ENCODE measurements around the gene PDE4B. TPM values are rescaled to one million over a fixed set of nuclear protein-coding genes. Genes with fewer than 3 reads are reported as not detected.

The PDE4B gene
- total RNA-seq, 1 donor from 2014 or later: 3.8 TPM

DNA sequence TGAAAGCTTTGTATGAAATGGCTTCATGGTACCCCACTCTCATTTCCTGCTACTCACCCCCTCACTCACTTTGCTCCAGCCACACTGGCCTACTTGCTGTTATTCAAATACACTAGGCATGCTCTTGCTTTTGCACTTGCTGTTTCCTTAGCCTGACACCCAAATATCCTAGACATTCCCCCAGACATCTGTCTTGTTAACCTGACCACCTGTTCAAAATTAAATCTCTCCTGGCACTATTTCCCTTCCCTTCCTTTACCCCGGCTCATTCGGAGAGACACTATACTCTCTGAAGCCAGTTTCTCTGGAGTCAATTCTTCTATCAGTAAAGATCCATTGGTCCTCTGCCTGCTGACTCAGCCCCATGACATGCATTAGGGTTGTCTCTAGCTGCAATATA is 435.3 kb downstream of the PDE4B start:
- TF ChIP-seq, protein P1, sequence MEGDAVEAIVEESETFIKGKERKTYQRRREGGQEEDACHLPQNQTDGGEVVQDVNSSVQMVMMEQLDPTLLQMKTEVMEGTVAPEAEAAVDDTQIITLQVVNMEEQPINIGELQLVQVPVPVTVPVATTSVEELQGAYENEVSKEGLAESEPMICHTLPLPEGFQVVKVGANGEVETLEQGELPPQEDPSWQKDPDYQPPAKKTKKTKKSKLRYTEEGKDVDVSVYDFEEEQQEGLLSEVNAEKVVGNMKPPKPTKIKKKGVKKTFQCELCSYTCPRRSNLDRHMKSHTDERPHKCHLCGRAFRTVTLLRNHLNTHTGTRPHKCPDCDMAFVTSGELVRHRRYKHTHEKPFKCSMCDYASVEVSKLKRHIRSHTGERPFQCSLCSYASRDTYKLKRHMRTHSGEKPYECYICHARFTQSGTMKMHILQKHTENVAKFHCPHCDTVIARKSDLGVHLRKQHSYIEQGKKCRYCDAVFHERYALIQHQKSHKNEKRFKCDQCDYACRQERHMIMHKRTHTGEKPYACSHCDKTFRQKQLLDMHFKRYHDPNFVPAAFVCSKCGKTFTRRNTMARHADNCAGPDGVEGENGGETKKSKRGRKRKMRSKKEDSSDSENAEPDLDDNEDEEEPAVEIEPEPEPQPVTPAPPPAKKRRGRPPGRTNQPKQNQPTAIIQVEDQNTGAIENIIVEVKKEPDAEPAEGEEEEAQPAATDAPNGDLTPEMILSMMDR (conservative IDR thresholded peaks at IDR 0.05; ENCODE audit: low read depth, low read length): no peak
- no peak overlapping the region for H3K4me3 ChIP-seq (ENCODE audit: low read depth, low read length)
- DNase-seq (ENCODE audit: low read depth): no peak

DNA sequence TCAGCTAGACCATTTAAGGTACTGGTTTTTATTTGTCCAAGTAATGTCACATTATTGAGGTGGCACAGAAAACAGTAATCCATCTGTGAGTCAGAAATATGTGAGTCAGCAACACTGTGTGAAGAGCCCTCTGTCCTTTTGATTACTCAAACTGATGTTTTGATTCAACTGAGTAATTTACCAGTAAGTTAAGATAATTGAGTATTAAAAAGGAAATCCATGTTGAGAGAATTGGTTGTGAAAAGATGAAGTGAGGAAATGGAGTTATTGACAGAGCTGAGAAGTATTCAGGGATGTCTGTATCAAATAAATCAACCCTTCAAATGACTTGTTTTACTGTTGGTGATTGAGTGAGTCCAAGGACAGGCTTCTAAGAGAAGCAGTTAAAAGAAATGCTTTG is 438.5 kb downstream of the PDE4B start:
- no peak overlapping the region for H3K4me3 ChIP-seq (ENCODE audit: low read depth, low read length)
- TF ChIP-seq, protein P1 (conservative IDR thresholded peaks at IDR 0.05; ENCODE audit: low read depth, low read length): no peak
- no peak for DNase-seq (ENCODE audit: low read depth)

DNA sequence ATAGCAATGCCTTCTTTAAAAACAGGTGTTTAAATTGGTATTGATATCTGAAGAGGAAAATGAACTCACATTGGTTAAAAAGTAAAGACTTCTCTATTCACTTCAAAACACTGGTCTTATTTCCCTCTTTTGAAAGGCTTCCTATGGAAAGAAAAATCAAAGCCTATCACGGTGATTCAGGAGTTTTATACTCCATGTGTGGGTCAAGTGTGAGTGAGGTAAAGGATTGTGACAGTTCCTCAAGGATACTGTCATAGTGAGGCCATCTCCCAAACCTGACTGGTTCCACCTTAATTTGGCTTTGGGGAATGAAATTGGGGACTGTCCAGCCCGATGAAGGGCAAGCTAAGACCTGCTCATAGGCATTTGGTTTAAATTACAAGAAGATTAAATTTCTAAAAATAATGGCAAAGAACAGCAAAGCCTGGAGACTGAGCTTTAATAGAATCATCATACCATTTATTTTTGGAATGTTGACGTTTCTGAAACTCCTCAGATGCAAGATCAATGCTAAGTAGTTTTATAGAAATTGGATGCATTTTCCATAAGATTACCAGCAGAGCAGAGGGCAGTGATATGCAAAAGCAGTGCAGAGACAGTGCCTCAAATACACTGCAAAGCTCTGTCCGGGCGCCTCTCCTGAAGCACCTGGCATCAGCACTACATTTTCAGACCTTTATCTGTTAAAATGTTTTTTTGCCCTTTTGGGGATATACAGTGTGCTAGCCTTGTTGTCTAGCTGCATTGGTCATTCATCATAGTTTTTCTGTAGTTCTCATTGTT is 439.2 kb downstream of the PDE4B start:
- TF ChIP-seq, protein P1 (conservative IDR thresholded peaks at IDR 0.05; ENCODE audit: low read depth, low read length): no peak
- H3K4me3 ChIP-seq (ENCODE audit: low read depth, low read length): no peak overlapping the region
- no peak for DNase-seq (ENCODE audit: low read depth)

DNA sequence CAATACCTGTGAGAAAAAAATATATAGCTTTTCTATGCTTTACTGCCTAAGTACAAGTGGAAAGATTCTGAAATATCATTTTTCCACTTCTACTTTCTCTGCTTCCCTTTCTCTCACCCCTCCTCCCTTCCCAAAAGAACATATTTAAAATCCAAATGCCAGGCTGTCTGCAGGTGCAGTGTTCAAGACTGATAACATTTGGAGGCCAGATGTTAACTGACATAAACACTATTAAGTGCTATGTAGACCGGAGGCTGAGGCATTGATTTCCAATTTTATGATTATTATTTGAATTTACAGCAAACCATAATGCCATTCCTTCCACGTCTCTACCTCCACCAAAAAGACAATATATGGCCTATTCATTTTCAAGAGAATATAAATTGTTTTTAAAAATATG is 444.3 kb downstream of the PDE4B start:
- TF ChIP-seq, protein P1 (conservative IDR thresholded peaks at IDR 0.05; ENCODE audit: low read depth, low read length): no peak
- no peak for DNase-seq (ENCODE audit: low read depth)
- no peak overlapping the region for H3K4me3 ChIP-seq (ENCODE audit: low read depth, low read length)

DNA sequence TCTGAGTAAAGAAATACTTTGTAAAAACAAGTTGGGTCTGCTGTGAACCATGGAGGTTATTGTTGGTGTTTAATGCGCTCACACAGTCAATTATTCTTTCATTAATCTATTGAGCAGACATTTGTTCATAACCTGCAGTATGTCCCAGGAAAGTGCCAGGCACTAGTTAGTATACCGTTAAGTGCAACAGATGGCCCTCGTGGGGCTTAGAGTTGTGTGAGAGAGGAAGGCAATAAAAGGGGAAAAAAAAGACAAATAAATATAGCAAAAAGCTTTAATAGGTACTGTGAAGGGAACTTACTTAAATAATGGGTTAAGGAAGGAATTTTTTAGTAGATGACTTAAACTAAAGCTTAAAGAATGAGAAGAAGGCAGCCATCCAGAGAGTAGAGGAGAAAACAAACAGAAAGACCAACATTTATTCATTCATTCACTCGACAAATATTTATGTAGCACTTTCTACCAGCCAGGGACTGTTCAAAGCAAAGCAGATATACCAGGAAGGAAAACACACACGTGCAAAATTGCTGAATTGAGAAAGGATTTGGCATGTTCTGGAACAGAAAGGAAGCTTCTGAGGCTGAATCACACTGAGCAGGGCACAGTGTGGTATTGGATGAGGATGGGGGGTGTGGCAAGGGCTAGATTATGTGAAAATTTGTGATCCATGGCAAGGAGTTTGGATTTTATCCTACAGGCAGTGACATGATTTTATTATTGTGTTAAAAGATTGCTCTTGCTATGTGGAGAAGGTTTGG is 445.2 kb downstream of the PDE4B start:
- TF ChIP-seq, protein P1 (conservative IDR thresholded peaks at IDR 0.05; ENCODE audit: low read depth, low read length): no peak
- no peak for DNase-seq (ENCODE audit: low read depth)
- no peak overlapping the region for H3K4me3 ChIP-seq (ENCODE audit: low read depth, low read length)

DNA sequence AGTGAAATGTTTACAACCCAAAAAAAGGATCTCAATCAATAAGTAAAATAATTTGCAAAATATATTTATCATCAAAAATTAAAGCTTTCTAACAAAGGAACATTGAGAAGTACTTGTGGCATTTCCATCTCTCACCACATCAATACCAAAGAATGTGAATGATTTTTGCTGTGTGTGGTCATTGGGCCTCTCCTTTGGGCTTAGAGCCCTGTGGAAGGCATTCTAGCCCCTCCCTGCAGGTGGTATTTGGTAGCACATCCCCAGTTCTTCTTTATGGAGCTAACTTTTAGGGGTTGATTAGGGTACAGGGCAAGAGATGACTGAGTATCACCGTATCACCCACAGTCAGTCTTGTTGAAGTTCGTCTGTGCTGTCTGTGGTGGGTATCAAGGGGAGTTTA is 447.1 kb downstream of the PDE4B start:
- no peak overlapping the region for H3K4me3 ChIP-seq (ENCODE audit: low read depth, low read length)
- TF ChIP-seq, protein P1 (conservative IDR thresholded peaks at IDR 0.05; ENCODE audit: low read depth, low read length): no peak
- no peak for DNase-seq (ENCODE audit: low read depth)

Measured in epithelial cell of proximal tubule (primary cell).